GM12878 (cell line): ENCODE results near the gene MCF2L2. TPM values are rescaled to one million over a fixed set of nuclear protein-coding genes. Genes with fewer than 3 reads are reported as not detected.

Experiments used
- CREM ChIP-seq: IDR thresholded peaks from 2 replicates; pipeline ENCODE4 v1.6.1; 2014; ENCODE audit warnings: antibody characterized with exemption, low read depth
- E2F4 ChIP-seq: IDR thresholded peaks from 2 replicates; pipeline ENCODE4 v1.6.1; 2012; ENCODE audit warnings: low read depth, low read length, improper control_type of control experiment
- EZH2 ChIP-seq: IDR thresholded peaks from 2 replicates; pipeline ENCODE4 v1.6.1; 2012; ENCODE audit warnings: low read depth, mild to moderate bottlenecking, control low read depth, inconsistent platforms, low read length, borderline replicate concordance; ENCODE audit not compliant: control insufficient read depth
- IKZF1 ChIP-seq: fragments of 450-650 bp; conservative IDR thresholded peaks from 2 replicates; pipeline ENCODE4 v1.6.1; 2017; ENCODE audit warnings: antibody characterized with exemption, mild to moderate bottlenecking
- JUND ChIP-seq: IDR thresholded peaks from 2 replicates; pipeline ENCODE4 v1.6.1; 2012; ENCODE audit warnings: low read depth, mild to moderate bottlenecking, low read length, improper control_type of control experiment, moderate library complexity
- LARP7 ChIP-seq: fragments of 450-650 bp; IDR thresholded peaks from 2 replicates; pipeline ENCODE4 v1.6.1; 2017; ENCODE audit warnings: mild to moderate bottlenecking
- NBN ChIP-seq: fragments of 450-650 bp; IDR thresholded peaks from 2 replicates; pipeline ENCODE4 v1.6.1; 2016
- NFXL1 ChIP-seq: fragments of 450-650 bp; IDR thresholded peaks from 2 replicates; pipeline ENCODE4 v1.6.1; 2017; ENCODE audit warnings: antibody characterized with exemption, mild to moderate bottlenecking, borderline replicate concordance
- NKRF ChIP-seq: fragments of 450-650 bp; conservative IDR thresholded peaks from 2 replicates; pipeline ENCODE4 v1.6.1; 2017; ENCODE audit warnings: mild to moderate bottlenecking, moderate library complexity
- POLR2A ChIP-seq: IDR thresholded peaks from 2 replicates; pipeline ENCODE4 v1.6.1; 2011; ENCODE audit warnings: low read depth, mild to moderate bottlenecking, low read length
- RELB ChIP-seq: fragments of 450-650 bp; IDR thresholded peaks from 2 replicates; pipeline ENCODE4 v1.6.1; 2017; ENCODE audit warnings: low read depth, mild to moderate bottlenecking, moderate library complexity
- STAT3 ChIP-seq: IDR thresholded peaks from 2 replicates; pipeline ENCODE4 v1.6.1; 2011; ENCODE audit warnings: low read depth, low read length, improper control_type of control experiment
- YBX1 ChIP-seq: fragments of 450-650 bp; IDR thresholded peaks from 2 replicates; pipeline ENCODE4 v1.6.1; 2016; ENCODE audit warnings: antibody characterized with exemption
- ZNF24 ChIP-seq: fragments of 450-650 bp; IDR thresholded peaks from 2 replicates; pipeline ENCODE4 v1.6.1; 2017; ENCODE audit warnings: antibody characterized with exemption, mild to moderate bottlenecking
- ZNF274 ChIP-seq: IDR thresholded peaks from one replicate; pipeline ENCODE4 v1.8.0; 2011; ENCODE audit not compliant: insufficient read length, insufficient read depth
- polyA plus RNA-seq, 11 experiments: library from polyadenylated mRNA; depleted of rRNA in 4 of 11; unstranded in 6 of 11; stranded (reverse) in 5 of 11; fragments of >200 nt; fragmentation: Nextera tagmentation in 4 of 11; fragmentation: Illumina TruSeq in 1 of 11; extraction: Ambion mirVana in 4 of 11; extraction: Trizol in 1 of 11; gene quantifications; 1 replicate in 1 of 11; 2 replicates in 10 of 11; pipeline versions ENCODE4 v1.2.1 to v1.2.3, GENCODE V29; 2011 to 2016; ENCODE audit warnings: inconsistent platforms in 2 of 11, missing spikeins in 2 of 11, low read depth in 1 of 11
- total RNA-seq, 4 experiments: library from RNA; depleted of rRNA in 3 of 4; stranded (reverse); fragments of >200 nt in 3 of 4; fragmentation: Illumina TruSeq in 1 of 4; extraction: Trizol in 1 of 4; gene quantifications; 2 replicates each; pipeline versions ENCODE4 v1.2.1 to v1.2.3, GENCODE V29; 2013 to 2021
- TF ChIP-seq, protein P1 (sequence below): fragments of 450-650 bp; formaldehyde crosslinking; IDR thresholded peaks from 2 replicates; pipeline ENCODE4 v1.5.0; 2022; ENCODE audit warnings: mild to moderate bottlenecking, missing genetic modification characterization
- TF ChIP-seq, protein P2 (sequence below): fragments of 450-650 bp; IDR thresholded peaks from 2 replicates; pipeline ENCODE4 v1.6.1; 2018; ENCODE audit warnings: mild to moderate bottlenecking, low read depth, moderate library complexity; ENCODE audit not compliant: partially characterized antibody
- TF ChIP-seq, protein P3 (sequence below): fragments of 450-650 bp; IDR thresholded peaks from 2 replicates; pipeline ENCODE4 v1.6.1; 2014; ENCODE audit warnings: mild to moderate bottlenecking

The MCF2L2 gene
- total and polyA plus RNA-seq, 10 of the 15 experiments (the other 5 are each of a cell fraction or from before 2014, with no cell fraction given): 0.37 to 2.8 (median 1.4) TPM

DNA sequence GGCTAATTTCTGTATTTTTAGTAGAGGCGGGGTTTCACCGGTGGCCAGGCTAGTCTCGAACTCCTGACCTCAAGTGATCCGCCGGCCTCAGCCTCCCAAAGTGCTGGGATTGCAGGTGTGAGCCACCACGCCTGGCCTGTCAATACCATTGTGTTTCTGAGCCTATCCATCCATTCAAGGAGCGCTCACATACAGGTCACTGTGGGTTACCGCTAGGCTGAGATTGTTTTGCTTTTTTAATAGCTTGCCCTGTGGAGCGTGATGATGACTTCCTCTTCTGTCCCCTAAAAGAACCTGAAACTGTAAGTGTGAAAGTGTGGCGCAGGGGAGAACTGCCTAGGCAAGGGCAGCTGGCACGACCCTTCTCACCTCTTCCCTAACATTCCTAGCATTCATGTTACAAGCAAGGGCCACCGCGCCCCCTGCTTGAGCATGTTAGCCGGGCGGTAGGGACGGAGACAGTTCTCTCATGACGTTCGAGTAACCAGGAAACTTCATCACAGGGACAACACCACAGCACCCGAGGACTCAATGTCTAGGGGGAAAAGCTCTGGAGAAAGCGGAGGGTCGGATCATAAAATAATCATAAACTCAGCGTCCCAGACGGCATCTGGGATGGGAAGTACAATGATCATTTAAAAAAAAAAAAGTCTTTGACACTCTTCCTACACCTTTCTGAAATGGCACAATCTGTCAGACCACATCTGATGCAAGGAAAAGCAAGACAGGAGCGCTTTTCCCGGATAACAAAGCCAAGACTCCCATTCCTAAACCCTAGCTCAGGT is 266.7 kb downstream of the MCF2L2 start (continued):
- TF ChIP-seq, protein P1, sequence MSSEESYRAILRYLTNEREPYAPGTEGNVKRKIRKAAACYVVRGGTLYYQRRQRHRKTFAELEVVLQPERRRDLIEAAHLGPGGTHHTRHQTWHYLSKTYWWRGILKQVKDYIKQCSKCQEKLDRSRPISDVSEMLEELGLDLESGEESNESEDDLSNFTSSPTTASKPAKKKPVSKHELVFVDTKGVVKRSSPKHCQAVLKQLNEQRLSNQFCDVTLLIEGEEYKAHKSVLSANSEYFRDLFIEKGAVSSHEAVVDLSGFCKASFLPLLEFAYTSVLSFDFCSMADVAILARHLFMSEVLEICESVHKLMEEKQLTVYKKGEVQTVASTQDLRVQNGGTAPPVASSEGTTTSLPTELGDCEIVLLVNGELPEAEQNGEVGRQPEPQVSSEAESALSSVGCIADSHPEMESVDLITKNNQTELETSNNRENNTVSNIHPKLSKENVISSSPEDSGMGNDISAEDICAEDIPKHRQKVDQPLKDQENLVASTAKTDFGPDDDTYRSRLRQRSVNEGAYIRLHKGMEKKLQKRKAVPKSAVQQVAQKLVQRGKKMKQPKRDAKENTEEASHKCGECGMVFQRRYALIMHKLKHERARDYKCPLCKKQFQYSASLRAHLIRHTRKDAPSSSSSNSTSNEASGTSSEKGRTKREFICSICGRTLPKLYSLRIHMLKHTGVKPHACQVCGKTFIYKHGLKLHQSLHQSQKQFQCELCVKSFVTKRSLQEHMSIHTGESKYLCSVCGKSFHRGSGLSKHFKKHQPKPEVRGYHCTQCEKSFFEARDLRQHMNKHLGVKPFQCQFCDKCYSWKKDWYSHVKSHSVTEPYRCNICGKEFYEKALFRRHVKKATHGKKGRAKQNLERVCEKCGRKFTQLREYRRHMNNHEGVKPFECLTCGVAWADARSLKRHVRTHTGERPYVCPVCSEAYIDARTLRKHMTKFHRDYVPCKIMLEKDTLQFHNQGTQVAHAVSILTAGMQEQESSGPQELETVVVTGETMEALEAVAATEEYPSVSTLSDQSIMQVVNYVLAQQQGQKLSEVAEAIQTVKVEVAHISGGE (CRISPR knock-in tag): no peak
- TF ChIP-seq RELB (peak; percentile 93), IKZF1 (peak; percentile 99), NBN (peak; percentile 77), NFXL1 (no peak), NKRF (peak; percentile 62), YBX1 (no peak), CREM (peak; percentile 87), JUND (no peak), EZH2 (no peak), E2F4 (no peak), STAT3 (no peak), POLR2A (peak; percentile 66), ZNF274 (no peak), ZNF24 (0 out of 2 replicates have a peak, but pooled peaks have one; percentile 37), LARP7 (peak; percentile 64; the same call in 1 of the 2 replicates)
- TF ChIP-seq, protein P2, sequence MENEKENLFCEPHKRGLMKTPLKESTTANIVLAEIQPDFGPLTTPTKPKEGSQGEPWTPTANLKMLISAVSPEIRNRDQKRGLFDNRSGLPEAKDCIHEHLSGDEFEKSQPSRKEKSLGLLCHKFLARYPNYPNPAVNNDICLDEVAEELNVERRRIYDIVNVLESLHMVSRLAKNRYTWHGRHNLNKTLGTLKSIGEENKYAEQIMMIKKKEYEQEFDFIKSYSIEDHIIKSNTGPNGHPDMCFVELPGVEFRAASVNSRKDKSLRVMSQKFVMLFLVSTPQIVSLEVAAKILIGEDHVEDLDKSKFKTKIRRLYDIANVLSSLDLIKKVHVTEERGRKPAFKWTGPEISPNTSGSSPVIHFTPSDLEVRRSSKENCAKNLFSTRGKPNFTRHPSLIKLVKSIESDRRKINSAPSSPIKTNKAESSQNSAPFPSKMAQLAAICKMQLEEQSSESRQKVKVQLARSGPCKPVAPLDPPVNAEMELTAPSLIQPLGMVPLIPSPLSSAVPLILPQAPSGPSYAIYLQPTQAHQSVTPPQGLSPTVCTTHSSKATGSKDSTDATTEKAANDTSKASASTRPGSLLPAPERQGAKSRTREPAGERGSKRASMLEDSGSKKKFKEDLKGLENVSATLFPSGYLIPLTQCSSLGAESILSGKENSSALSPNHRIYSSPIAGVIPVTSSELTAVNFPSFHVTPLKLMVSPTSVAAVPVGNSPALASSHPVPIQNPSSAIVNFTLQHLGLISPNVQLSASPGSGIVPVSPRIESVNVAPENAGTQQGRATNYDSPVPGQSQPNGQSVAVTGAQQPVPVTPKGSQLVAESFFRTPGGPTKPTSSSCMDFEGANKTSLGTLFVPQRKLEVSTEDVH: peak; percentile 44
- TF ChIP-seq, protein P3, sequence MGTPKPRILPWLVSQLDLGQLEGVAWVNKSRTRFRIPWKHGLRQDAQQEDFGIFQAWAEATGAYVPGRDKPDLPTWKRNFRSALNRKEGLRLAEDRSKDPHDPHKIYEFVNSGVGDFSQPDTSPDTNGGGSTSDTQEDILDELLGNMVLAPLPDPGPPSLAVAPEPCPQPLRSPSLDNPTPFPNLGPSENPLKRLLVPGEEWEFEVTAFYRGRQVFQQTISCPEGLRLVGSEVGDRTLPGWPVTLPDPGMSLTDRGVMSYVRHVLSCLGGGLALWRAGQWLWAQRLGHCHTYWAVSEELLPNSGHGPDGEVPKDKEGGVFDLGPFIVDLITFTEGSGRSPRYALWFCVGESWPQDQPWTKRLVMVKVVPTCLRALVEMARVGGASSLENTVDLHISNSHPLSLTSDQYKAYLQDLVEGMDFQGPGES: no peak
